ENCODE data around the gene PTTG2.
"Not testable (repeated sequence)": the region's sequence is repeated elsewhere in the genome, so short reads cannot be mapped to it uniquely, and the experiment has no call there.

The PTTG2 gene

DNA sequence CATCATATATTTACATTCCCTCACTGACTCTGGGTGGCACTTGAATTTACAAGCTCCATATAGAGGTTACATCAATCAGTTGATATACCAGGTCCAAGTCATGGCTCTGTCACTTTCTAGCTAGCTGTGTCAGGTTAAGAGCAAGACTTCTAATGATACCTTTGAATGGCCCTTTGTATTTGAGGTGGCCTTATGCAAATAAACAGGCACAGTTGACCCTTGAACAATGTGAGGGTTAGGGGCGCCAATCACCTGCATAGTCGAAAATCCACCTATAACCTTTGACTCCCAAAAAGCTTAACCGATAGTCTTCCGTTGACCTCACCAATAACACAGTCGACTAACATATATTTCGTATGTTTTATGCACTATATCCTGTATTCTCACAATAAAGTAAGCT lies 1.3 kb upstream of the PTTG2 start:
- DNase-seq = no peak

DNA sequence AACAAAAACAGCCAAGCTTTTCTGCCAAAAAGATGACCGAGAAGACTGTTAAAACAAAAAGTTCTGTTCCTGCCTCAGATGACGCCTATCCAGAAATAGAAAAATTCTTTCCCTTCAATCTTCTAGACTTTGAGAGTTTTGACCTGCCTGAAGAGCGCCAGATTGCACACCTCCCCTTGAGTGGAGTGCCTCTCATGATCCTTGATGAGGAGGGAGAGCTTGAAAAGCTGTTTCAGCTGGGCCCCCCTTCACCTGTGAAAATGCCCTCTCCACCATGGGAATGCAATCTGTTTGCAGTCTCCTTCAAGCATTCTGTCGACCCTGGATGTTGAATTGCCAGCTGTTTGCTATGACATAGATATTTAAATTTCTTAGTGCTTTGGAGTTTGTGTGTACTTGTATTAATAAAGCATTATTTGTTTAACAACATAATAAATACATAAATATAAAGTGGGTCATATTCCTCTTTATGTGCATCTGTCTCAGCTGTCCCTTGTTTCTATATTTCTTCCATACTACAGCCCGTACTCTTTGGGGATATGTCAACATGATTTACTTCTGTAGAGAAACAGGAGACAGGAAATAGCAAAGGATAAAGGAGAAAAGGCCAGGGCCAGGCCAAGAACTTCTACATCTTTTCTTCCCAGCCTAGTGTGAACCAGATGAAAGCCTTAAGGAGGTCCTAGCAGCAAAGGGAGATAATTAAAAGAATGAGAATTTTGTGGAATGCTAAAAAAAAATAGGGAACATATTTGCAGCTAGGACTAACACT lies 667 bp downstream of the PTTG2 start:
- no peak for DNase-seq

DNA sequence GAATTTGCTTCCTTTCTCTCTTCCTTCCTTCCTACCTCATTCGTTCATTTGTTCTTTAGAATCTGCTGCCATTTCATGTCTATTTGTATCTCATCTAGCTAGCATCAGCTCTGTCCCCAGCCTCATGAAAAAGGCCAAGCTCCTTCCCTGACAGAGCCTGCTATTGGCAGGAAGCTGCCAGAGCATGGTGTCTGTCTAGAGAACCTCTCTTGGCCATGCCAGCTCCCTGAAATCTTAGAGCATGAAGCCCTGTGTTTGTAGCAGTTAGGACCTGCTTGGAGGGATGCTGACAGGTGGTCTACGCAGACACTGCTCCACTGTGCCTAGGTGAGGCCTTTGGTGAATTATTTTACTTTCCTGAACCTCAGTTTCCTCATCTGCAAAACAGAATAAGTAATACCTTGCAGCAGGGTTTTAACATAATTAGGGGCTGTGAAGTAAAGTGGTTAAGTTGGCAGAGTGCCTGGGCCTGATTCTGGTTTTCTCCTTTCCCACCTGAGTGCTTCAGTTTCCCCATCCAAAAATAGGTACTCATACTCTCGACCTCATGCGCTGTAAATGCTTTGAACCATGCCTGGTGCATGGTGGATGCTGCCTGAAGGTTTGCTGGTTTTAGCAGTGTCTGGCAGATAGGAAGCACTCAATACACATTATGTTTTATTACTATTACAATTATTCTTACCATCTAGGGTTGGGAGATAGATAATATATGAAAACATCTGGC lies 4.7 kb downstream of the PTTG2 start:
- no peak for DNase-seq

DNA sequence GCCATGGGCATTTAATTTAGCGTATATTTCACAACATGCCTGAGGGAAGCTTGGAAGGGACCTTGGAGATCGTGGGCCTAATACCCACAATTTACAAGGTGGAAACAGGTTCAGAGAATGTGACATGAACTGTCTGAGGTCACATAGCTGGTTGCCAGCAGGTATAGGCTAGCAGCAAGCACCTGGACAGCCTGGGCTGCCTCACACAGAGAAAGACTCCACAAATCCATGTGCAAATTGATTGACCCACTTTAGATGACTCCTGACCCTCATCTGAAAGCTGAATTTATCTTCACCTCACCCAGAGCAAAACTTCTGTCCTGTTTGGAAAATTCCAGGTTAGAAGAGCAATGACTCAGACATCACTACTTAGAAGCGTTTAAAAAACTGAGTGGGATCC lies 5.8 kb downstream of the PTTG2 start:
- no peak for DNase-seq

GRCh38 chr4:37967736-37968135 lies 7.5 kb downstream of the PTTG2 start:
- no peak for DNase-seq

DNA sequence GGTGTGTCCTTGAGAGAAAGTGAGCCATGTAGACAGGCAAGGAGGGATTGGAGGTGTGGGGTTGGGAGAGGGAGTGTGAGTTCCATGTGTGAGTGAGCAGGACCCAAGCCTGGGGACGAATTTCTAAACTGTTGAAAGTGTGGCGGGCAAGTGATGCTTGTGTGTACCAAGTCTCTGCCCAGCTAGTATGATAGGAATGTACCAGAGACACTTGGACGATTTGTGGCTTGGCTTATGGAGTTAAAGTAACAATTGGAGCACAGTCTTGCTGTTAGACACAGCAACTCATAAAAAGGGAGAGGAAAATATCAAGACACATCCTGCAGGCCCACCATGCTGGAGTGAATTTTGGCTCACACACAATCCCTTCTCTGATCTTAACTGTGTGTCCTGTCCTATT lies 8.5 kb downstream of the PTTG2 start:
- DNase-seq = no peak

- DNase-seq = peak; percentile 69
These were observed 10.5 kb downstream of the PTTG2 start for GRCh38 chr4:37970702-37971101.

- no peak for DNase-seq
These were observed 11.0 kb downstream of the PTTG2 start for GRCh38 chr4:37971202-37971601.

DNA sequence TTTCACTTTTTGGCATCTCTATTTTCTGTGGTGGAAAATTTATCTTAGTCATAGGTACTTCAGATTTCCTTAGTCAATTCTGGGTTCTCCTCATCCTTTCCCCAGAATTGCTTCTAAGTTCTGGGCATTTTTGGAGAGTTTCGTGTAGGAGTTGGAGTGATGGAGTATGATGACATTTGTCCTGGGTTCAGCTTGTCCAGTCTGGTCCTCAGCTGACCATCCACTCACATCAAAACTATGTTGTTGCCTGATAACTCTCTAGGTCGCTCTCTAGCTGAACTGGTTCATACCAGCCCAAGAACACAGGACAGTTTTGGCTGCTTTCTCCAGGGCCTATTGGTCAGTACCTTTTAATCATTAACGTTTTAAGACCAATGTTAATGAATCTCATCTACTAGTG lies 13.2 kb downstream of the PTTG2 start:
- no peak for DNase-seq

GRCh38 chr4:37975321-37975822 lies 15.2 kb downstream of the PTTG2 start:
- DNase-seq = not testable (repeated sequence)

DNA sequence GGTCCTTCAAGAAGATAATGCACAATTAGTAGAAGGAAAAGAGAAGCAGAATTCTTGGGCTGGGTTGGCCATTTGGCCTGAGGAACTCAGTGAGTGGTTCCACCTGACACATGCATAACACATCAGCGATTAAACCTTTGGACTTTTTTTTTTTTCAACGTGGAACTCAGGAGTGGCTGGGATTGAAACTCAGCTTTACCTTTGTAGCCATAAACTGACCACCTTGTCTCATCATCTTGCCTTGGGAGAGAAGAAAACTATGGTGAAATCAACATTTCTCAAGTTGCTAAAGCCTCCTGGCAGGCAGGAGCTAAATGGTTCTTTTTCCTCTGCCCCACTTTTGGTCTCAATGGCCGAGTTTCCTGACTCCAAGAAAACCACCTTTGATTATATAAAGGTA lies 16.3 kb downstream of the PTTG2 start:
- no peak for DNase-seq

DNA sequence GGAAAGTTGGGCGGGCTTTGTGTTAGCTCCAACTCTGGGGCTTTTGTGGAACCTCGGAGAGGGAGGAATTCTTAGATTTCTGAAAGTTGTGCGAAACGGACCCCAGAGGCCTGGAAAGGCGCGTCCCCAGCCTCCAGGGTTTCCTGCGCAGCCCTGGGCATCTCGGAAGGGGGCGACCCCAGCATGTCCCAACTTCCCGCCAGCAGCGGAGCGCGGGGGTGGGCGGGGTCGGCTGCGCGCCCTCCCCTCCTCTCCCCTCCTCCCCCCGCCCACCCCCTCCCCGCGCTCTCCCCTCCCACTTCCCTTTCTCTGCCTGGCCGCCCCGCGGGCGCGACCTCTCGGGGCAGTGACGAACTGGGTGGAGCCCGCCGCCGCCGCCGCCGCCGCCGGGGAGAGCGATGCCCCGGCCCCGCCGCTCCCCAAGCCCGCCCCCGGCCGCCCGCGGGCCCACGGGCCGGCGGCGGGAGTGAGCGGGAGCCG lies 16.8 kb downstream of the PTTG2 start:
- DNase-seq = peak; percentile 83

GRCh38 chr4:37977471-37978247 lies 17.5 kb downstream of the PTTG2 start:
- DNase-seq = peak; percentile 62

- DNase-seq = peak; percentile 15
These were observed 18.2 kb downstream of the PTTG2 start for GRCh38 chr4:37978248-37978924.

- DNase-seq = no peak
These were observed 20.0 kb downstream of the PTTG2 start for GRCh38 chr4:37980246-37980645.

DNA sequence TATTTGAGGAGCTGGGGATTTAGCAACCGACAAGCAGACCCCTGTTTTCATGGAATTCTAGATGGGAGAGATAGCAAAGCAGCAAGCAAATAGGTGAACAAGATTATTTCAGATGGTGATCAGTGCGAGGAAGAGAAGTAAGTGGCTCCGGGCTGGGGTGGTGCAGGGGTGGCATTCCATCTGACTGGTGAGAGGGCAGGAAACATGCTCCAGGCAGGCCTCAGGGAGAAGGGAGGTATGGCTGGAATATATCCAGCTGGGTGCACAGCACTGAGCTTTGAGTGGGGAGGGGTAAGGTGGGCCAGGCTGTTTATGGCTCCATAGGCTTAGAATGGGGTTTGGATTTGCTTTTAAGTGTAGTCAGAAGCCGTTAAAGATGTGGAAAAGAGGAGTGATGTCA lies 21.2 kb downstream of the PTTG2 start:
- DNase-seq = no peak

DNA sequence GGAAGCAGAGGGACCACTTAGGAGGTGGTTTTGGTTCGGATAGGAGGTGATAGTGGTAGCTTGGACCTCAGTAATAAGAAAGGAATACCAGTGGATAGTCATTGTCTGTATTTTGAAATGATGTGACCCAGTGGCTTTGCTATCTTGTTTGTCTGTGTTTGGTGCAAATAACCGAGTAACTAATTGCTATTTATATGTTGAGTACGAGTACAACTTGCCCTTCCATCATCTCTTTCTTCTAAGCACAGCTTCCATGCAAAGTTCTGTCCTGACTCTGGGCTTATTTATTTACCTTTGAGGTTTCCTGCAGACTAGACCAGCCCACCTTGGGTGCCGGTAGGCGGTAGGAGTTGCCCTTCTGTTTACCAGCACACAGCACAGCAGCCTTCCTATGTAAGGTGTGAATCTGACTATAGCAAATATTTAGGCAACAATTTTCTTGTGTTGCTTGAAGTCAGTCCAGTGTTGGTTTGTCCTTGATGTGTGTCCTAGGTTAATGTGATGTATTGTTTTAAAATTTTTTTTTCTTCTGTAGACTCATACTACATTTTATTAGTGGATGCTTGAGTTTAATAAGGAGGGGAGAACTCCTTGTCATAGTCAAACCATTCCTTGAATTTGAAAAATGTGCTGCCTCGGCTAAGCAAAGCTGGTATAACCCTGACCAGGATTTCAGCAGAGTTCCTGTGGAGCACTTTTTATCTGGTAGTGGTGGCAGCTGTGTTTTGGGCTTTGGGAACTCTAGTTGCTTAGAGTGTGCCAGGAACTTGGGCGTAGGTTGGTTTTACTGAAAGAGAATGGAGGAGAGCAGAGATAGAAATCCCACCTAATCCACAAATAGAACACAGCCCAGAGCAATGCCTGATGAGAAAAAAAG lies 21.9 kb downstream of the PTTG2 start:
- DNase-seq = peak; percentile 48

- DNase-seq = no peak
These were observed 22.5 kb downstream of the PTTG2 start for GRCh38 chr4:37982736-37983135.

GRCh38 chr4:37983951-37984350 lies 23.8 kb downstream of the PTTG2 start:
- peak; percentile 50 for DNase-seq

- no peak for DNase-seq
These were observed 25.6 kb downstream of the PTTG2 start for GRCh38 chr4:37985730-37986275.

GRCh38 chr4:37988670-37989069 lies 28.5 kb downstream of the PTTG2 start:
- no peak for DNase-seq
